Right atrium auricular region (tissue), 2 donors: ENCODE measurements around the gene ARMH3. TPM values are rescaled to one million over a fixed set of nuclear protein-coding genes. Genes with fewer than 3 reads are reported as not detected.

Experiments used
- DNase-seq: peaks from one replicate; pipeline ENCODE4 v3.0.0-alpha.2; 2019; ENCODE audit warnings: low spot score
- H3K27ac ChIP-seq, 2 donors: fragments of 200-600 bp; sonication (generic); 1 replicate in 1 of 2; 2 replicates in 1 of 2; pipeline ENCODE4 v1.5.1; 2016 to 2019
- H3K27me3 ChIP-seq, 2 donors: fragments of 200-600 bp; sonication (generic); one replicate each; pipeline versions ENCODE4 v1.5.1 to v1.6.0; 2017 to 2019
- H3K36me3 ChIP-seq: fragments of 200-600 bp; sonication (generic); one replicate; pipeline ENCODE4 v1.5.1; 2016
- H3K4me1 ChIP-seq, 2 donors: fragments of 200-600 bp; sonication (generic); one replicate each; pipeline versions ENCODE4 v1.5.1 to v1.6.0; 2017 to 2019
- H3K4me3 ChIP-seq, 2 donors: fragments of 200-600 bp; sonication (generic); 1 replicate in 1 of 2; 2 replicates in 1 of 2; pipeline ENCODE4 v1.5.1; 2017 to 2019; ENCODE audit warnings: mild to moderate bottlenecking in 1 of 2, moderate library complexity in 1 of 2
- H3K9me3 ChIP-seq, 2 donors: fragments of 200-600 bp; sonication (generic); one replicate each; pipeline ENCODE4 v1.5.1; 2019
- CTCF ChIP-seq, 2 donors: fragments of 200-600 bp; sonication (generic); IDR thresholded peaks; one replicate each; pipeline ENCODE4 v1.5.1; 2019; ENCODE audit warnings: antibody characterized with exemption in 2 of 2
- total RNA-seq, 2 donors: library from RNA; depleted of rRNA; stranded (reverse); fragments of >200 nt; gene quantifications; one replicate each; pipeline ENCODE4 v1.1.0, GENCODE V29; 2016

Gene ARMH3
- total RNA-seq, 2 donors from 2014 or later, result 25.4 to 28.5 TPM

- TF ChIP-seq CTCF (IDR thresholded peaks at IDR 0.05), result no peak
- Histone ChIP-seq H3K9me3 (no peaks in the 10 kb centered on the region), H3K36me3 (peaks cover 11% of the 10 kb centered on the region), H3K4me3 (no peak overlapping the region), H3K27ac (peak overlapping the region in 1 of 2 donors; percentile 67), H3K27me3 (no peaks in the 10 kb centered on the region), H3K4me1 (peaks cover 0 to 39% of the 10 kb centered on the region in 2 donors)
- DNase-seq, result no peak
Measured at GRCh38 chr10:101972761-101973160, 83.2 kb downstream of the ARMH3 start.

GRCh38 chr10:101969412-101969922, 86.5 kb downstream of the ARMH3 start:
- H3K4me1 ChIP-seq, result peaks cover 0 to 58% of the 10 kb centered on the region in 2 donors
- no peak overlapping the region for H3K4me3 ChIP-seq
- H3K36me3 ChIP-seq, result peaks cover 10% of the 10 kb centered on the region
- H3K27me3 ChIP-seq, result no peaks in the 10 kb centered on the region
- no peak for TF ChIP-seq CTCF (IDR thresholded peaks at IDR 0.05)
- no peak for DNase-seq
- no peaks in the 10 kb centered on the region for H3K9me3 ChIP-seq
- peak overlapping the region; percentile 52 to 95 for H3K27ac ChIP-seq

GRCh38 chr10:101968940-101969321, 87.0 kb downstream of the ARMH3 start:
- no peaks in the 10 kb centered on the region for H3K9me3 ChIP-seq
- no peak for DNase-seq
- no peaks in the 10 kb centered on the region for H3K27me3 ChIP-seq
- no peak for TF ChIP-seq CTCF (IDR thresholded peaks at IDR 0.05)
- H3K36me3 ChIP-seq, result peaks cover 7% of the 10 kb centered on the region
- no peak overlapping the region for H3K4me3 ChIP-seq
- H3K27ac ChIP-seq, result peak overlapping the region; percentile 52 to 95
- H3K4me1 ChIP-seq, result peaks cover 0 to 52% of the 10 kb centered on the region in 2 donors

GRCh38 chr10:101968286-101968939, 87.6 kb downstream of the ARMH3 start:
- peaks cover 0 to 47% of the 10 kb centered on the region in 2 donors for H3K4me1 ChIP-seq
- TF ChIP-seq CTCF (IDR thresholded peaks at IDR 0.05), result no peak
- H3K4me3 ChIP-seq, result no peak overlapping the region
- H3K9me3 ChIP-seq, result no peaks in the 10 kb centered on the region
- H3K27me3 ChIP-seq, result no peaks in the 10 kb centered on the region
- no peak for DNase-seq
- H3K27ac ChIP-seq, result peak overlapping the region; percentile 52 to 95
- H3K36me3 ChIP-seq, result peaks cover 7% of the 10 kb centered on the region

- no peak for TF ChIP-seq CTCF (IDR thresholded peaks at IDR 0.05)
- DNase-seq, result no peak
- peaks cover 0 to 47% of the 10 kb centered on the region in 2 donors for H3K4me1 ChIP-seq
- no peaks in the 10 kb centered on the region for H3K27me3 ChIP-seq
- peak overlapping the region; percentile 79 to 95 for H3K27ac ChIP-seq
- no peak overlapping the region for H3K4me3 ChIP-seq
- peaks cover 7% of the 10 kb centered on the region for H3K36me3 ChIP-seq
- no peaks in the 10 kb centered on the region for H3K9me3 ChIP-seq
Measured at GRCh38 chr10:101967713-101968112, 88.3 kb downstream of the ARMH3 start.
